ENCODE data around the gene CEP104.
"Not testable (repeated sequence)": the region's sequence is repeated elsewhere in the genome, so short reads cannot be mapped to it uniquely, and the experiment has no call there.

Gene CEP104

GRCh38 chr1:3817138-3817740 lies 39.8 kb downstream of the CEP104 start:
- POLR2A ChIA-PET, result no interaction called here
- no peak for DNase-seq
- Histone ChIP-seq H3K27me3 (replicated peaks in 2 of 5; ENCODE audit: control insufficient read depth in 4 of 5, insufficient read depth in 5 of 5, low read length in 4 of 5) (no peaks in the 10 kb centered on the region), H3K4me1 (ENCODE audit: control extremely low read depth in 1 of 4, control insufficient read depth in 4 of 4, insufficient read depth in 4 of 4, low read length in 3 of 4) (no peaks in the 10 kb centered on the region), H3K36me3 (ENCODE audit: control insufficient read depth in 4 of 4, insufficient read depth in 4 of 4, low read length in 3 of 4) (peaks cover 7 to 56% (median 21%) of the 10 kb centered on the region in 4 experiments), H3K27ac (ENCODE audit: insufficient read depth in 1 of 2, low read depth in 1 of 2, low read length in 2 of 2, poor library complexity in 1 of 2, severe bottlenecking in 2 of 2) (no peak overlapping the region), H3K4me3 (ENCODE audit: control insufficient read depth in 1 of 7, extremely low read depth in 1 of 7, insufficient read depth in 4 of 7, low read depth in 2 of 7, low read length in 6 of 7) (no peak overlapping the region), H3K9me3 (ENCODE audit: control extremely low read depth in 1 of 5, control insufficient read depth in 4 of 5, insufficient read depth in 2 of 5, low read depth in 1 of 5, low read length in 4 of 5) (no peaks in the 10 kb centered on the region)
- CTCF ChIA-PET, result no interaction called here
- WGBS (ENCODE audit: insufficient coverage), result 96% methylated on average over 17 of the region's 17 CpGs

DNA sequence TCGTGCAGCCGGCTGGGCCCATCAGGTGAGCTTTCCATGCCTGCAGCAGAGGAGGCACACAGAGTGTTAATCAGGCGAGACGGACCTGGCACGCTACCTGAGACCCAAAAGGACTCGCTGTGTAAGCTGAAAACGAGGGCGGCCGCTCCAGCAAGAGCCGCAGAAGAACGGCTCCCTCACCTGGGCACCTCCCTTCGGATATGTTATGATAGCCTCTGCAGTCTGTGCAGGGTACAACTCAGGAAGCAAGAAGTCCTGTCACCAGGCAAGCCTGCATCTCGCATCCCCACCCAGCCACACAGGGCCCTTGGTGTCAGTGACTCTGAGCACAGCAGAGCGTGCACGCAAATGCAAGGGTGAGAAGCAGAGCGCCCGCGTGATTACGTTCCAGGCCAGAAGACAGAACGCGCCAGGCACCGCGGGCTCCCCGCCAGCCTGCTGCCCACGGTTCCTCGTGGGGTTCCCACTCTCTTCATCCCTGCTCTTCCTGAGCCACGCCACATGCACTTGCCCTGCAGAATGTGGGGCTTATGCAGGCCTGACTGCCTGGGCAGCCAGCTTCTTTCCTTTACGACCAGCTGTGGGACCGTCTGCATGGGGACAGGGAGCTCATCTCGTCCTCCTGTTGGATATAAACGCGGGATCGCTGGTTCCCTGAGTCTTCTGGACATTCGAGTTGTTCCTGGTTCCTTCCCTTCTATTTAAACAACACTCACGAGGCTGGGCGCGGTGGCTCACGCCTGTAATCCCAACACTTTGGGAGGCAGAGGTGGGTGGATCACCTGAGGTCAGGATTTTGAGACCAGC lies 40.5 kb downstream of the CEP104 start:
- ChIA-PET POLR2A (no interaction called here), CTCF (no interaction called here)
- no peaks in the 10 kb centered on the region for H3K27me3 ChIP-seq (replicated peaks in 2 of 5; ENCODE audit: control insufficient read depth in 4 of 5, insufficient read depth in 5 of 5, low read length in 4 of 5)
- peaks cover 7 to 49% (median 19%) of the 10 kb centered on the region in 4 experiments for H3K36me3 ChIP-seq (ENCODE audit: control insufficient read depth in 4 of 4, insufficient read depth in 4 of 4, low read length in 3 of 4)
- no peak for DNase-seq
- no peak overlapping the region for H3K4me3 ChIP-seq (ENCODE audit: control insufficient read depth in 1 of 7, extremely low read depth in 1 of 7, insufficient read depth in 4 of 7, low read depth in 2 of 7, low read length in 6 of 7)
- 96% methylated on average over 38 of the region's 38 CpGs for WGBS (ENCODE audit: insufficient coverage)
- no peaks in the 10 kb centered on the region for H3K4me1 ChIP-seq (ENCODE audit: control extremely low read depth in 1 of 4, control insufficient read depth in 4 of 4, insufficient read depth in 4 of 4, low read length in 3 of 4)
- no peaks in the 10 kb centered on the region for H3K9me3 ChIP-seq (ENCODE audit: control extremely low read depth in 1 of 5, control insufficient read depth in 4 of 5, insufficient read depth in 2 of 5, low read depth in 1 of 5, low read length in 4 of 5)
- no peak overlapping the region for H3K27ac ChIP-seq (ENCODE audit: insufficient read depth in 1 of 2, low read depth in 1 of 2, low read length in 2 of 2, poor library complexity in 1 of 2, severe bottlenecking in 2 of 2)

DNA sequence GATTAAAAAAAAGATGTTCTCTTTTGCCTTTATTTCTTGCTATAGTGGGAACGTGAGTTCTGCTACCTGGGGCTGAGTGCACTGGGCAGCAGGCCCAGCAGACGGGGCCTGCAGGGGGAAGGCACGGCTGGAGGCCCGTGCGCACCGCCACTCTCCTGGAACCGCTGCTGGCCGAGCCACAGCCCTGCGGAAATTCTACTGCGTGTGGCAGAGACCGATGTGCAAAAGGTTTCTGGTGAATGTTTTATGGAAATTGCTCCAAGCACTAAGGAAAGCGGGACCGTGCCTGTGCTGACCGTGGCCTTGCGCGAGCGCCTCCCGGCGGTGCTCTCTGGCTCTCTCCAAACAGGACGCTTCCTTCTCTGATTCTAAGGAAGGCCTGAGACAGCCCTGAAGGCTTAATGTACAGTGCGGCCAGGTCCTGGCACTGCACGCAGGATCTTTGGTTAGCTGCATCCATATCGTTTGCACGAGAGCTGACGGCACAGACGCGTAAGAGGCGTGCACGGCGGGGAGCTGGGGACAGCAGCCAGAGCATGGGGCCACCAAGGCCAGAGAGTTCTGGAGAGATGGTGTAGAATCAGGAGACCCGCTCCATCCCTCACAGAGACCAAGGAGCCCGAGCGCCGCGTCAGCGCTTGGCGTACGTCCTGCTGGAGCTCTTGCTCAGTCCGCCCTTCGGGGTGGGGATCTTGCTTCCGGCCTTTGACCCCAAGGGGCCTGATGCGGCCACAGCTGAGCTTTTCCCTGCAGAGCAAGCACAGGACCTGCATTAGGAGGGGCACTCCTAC lies 42.0 kb downstream of the CEP104 start:
- POLR2A ChIA-PET, result no interaction called here
- Histone ChIP-seq H3K9me3 (ENCODE audit: control extremely low read depth in 1 of 5, control insufficient read depth in 4 of 5, insufficient read depth in 2 of 5, low read depth in 1 of 5, low read length in 4 of 5) (no peaks in the 10 kb centered on the region), H3K27me3 (replicated peaks in 2 of 5; ENCODE audit: control insufficient read depth in 4 of 5, insufficient read depth in 5 of 5, low read length in 4 of 5) (no peaks in the 10 kb centered on the region), H3K36me3 (ENCODE audit: control insufficient read depth in 4 of 4, insufficient read depth in 4 of 4, low read length in 3 of 4) (peaks cover 2 to 35% (median 10%) of the 10 kb centered on the region in 4 experiments), H3K27ac (ENCODE audit: insufficient read depth in 1 of 2, low read depth in 1 of 2, low read length in 2 of 2, poor library complexity in 1 of 2, severe bottlenecking in 2 of 2) (no peak overlapping the region), H3K4me1 (ENCODE audit: control extremely low read depth in 1 of 4, control insufficient read depth in 4 of 4, insufficient read depth in 4 of 4, low read length in 3 of 4) (no peaks in the 10 kb centered on the region), H3K4me3 (ENCODE audit: control insufficient read depth in 1 of 7, extremely low read depth in 1 of 7, insufficient read depth in 4 of 7, low read depth in 2 of 7, low read length in 6 of 7) (no peak overlapping the region)
- CTCF ChIA-PET, result interaction anchor here (1.3 kb wide), 1 partner anchor 32 kb away, joined by 3 read pairs; no protein-coding TSS in a partner anchor
- WGBS (ENCODE audit: insufficient coverage), result 94% methylated on average over 34 of the region's 42 CpGs
- DNase-seq, result no peak

GRCh38 chr1:3814065-3814464 lies 42.9 kb downstream of the CEP104 start:
- Histone ChIP-seq H3K36me3 (ENCODE audit: control insufficient read depth in 4 of 4, insufficient read depth in 4 of 4, low read length in 3 of 4) (peaks cover 2 to 30% (median 8%) of the 10 kb centered on the region in 4 experiments), H3K4me3 (ENCODE audit: control insufficient read depth in 1 of 7, extremely low read depth in 1 of 7, insufficient read depth in 4 of 7, low read depth in 2 of 7, low read length in 6 of 7) (no peak overlapping the region), H3K9me3 (ENCODE audit: control extremely low read depth in 1 of 5, control insufficient read depth in 4 of 5, insufficient read depth in 2 of 5, low read depth in 1 of 5, low read length in 4 of 5) (no peaks in the 10 kb centered on the region), H3K27ac (ENCODE audit: insufficient read depth in 1 of 2, low read depth in 1 of 2, low read length in 2 of 2, poor library complexity in 1 of 2, severe bottlenecking in 2 of 2) (no peak overlapping the region), H3K4me1 (ENCODE audit: control extremely low read depth in 1 of 4, control insufficient read depth in 4 of 4, insufficient read depth in 4 of 4, low read length in 3 of 4) (no peaks in the 10 kb centered on the region), H3K27me3 (replicated peaks in 2 of 5; ENCODE audit: control insufficient read depth in 4 of 5, insufficient read depth in 5 of 5, low read length in 4 of 5) (no peaks in the 10 kb centered on the region)
- 100% methylated on average over 1 of the region's 2 CpGs for WGBS (ENCODE audit: insufficient coverage)
- DNase-seq, result no peak
- CTCF ChIA-PET, result no interaction called here
- POLR2A ChIA-PET, result no interaction called here

DNA sequence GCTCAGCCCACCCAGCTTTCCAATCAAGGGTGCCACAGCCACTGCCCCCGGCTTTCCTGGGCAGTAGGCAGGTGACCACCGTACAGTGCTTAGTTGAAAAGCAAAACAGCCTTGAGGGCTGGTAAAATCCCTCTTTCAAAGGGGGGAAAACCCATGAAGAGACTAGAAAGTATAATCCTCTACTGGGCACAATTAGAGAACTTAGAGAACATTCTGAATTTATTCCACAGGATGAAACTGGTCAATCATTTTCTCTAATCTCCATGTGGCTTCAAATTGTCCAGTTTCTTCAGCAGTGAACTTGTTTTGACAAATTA lies 45.5 kb downstream of the CEP104 start:
- no peaks in the 10 kb centered on the region for H3K27me3 ChIP-seq (replicated peaks in 2 of 5; ENCODE audit: control insufficient read depth in 4 of 5, insufficient read depth in 5 of 5, low read length in 4 of 5)
- POLR2A ChIA-PET, result no interaction called here
- no peak overlapping the region for H3K4me3 ChIP-seq (ENCODE audit: control insufficient read depth in 1 of 7, extremely low read depth in 1 of 7, insufficient read depth in 4 of 7, low read depth in 2 of 7, low read length in 6 of 7)
- 86% methylated on average over 2 of the region's 2 CpGs for WGBS (ENCODE audit: insufficient coverage)
- CTCF ChIA-PET, result no interaction called here
- peaks cover 0 to 5% (median 0%) of the 10 kb centered on the region in 5 experiments for H3K9me3 ChIP-seq (ENCODE audit: control extremely low read depth in 1 of 5, control insufficient read depth in 4 of 5, insufficient read depth in 2 of 5, low read depth in 1 of 5, low read length in 4 of 5)
- peaks cover 2 to 25% (median 8%) of the 10 kb centered on the region in 4 experiments for H3K36me3 ChIP-seq (ENCODE audit: control insufficient read depth in 4 of 4, insufficient read depth in 4 of 4, low read length in 3 of 4)
- no peaks in the 10 kb centered on the region for H3K4me1 ChIP-seq (ENCODE audit: control extremely low read depth in 1 of 4, control insufficient read depth in 4 of 4, insufficient read depth in 4 of 4, low read length in 3 of 4)
- DNase-seq, result no peak
- no peak overlapping the region for H3K27ac ChIP-seq (ENCODE audit: insufficient read depth in 1 of 2, low read depth in 1 of 2, low read length in 2 of 2, poor library complexity in 1 of 2, severe bottlenecking in 2 of 2)

DNA sequence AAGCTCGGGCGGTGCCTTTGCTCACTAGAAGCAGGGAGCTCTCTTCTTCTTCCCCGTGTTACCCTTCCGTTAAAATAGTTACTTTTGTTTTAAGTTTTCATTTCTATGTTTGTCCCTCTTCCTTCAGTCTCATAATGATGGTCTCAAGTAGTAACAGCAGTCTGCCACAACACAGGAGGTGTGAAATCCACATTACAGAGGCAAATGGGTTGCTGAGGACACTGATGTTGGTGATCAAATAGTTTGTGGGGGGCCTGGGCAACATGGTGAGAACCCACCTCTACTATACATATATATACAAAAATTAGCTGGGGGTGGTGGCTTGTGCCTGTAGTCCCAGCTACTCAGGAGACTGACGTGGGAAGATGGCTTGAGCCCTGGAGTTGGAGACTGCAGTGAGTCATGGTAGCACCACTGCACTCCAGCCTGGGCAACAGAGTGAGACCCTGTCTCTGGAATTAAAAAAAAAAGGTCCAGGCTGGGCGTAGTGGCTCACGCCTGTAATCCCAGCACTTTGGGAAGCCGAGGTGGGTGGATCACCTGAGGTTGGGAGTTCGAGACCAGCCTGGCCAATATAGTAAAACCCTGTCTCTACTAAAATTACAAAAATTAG lies 46.8 kb downstream of the CEP104 start:
- WGBS (ENCODE audit: insufficient coverage), result 88% methylated on average over 5 of the region's 9 CpGs
- CTCF ChIA-PET, DNase-seq: not testable (repeated sequence)

More for the DNA sequence above, 46.8 kb downstream of the CEP104 start:
- H3K27ac ChIP-seq (ENCODE audit: insufficient read depth in 1 of 2, low read depth in 1 of 2, low read length in 2 of 2, poor library complexity in 1 of 2, severe bottlenecking in 2 of 2); H3K27me3 ChIP-seq (replicated peaks in 2 of 5; ENCODE audit: control insufficient read depth in 4 of 5, insufficient read depth in 5 of 5, low read length in 4 of 5); H3K4me3 ChIP-seq (ENCODE audit: control insufficient read depth in 1 of 7, extremely low read depth in 1 of 7, insufficient read depth in 4 of 7, low read depth in 2 of 7, low read length in 6 of 7); POLR2A ChIA-PET; H3K9me3 ChIP-seq (ENCODE audit: control extremely low read depth in 1 of 5, control insufficient read depth in 4 of 5, insufficient read depth in 2 of 5, low read depth in 1 of 5, low read length in 4 of 5); H3K4me1 ChIP-seq (ENCODE audit: control extremely low read depth in 1 of 4, control insufficient read depth in 4 of 4, insufficient read depth in 4 of 4, low read length in 3 of 4): not testable (repeated sequence)
- H3K36me3 ChIP-seq (ENCODE audit: control insufficient read depth in 4 of 4, insufficient read depth in 4 of 4, low read length in 3 of 4), result peaks cover under 1 to 13% (median 5%) of the 10 kb centered on the region in 4 experiments
